Nephron progenitor cell (in vitro differentiated cells): Measurements from ENCODE around the gene DNAJB4.
A peak's percentile ranks its signal among the peaks of the same experiment; 100 is the strongest.
"Not testable (repeated sequence)": the region's sequence is repeated elsewhere in the genome, so short reads cannot be mapped to it uniquely, and the experiment has no call there.

Experiments
- DNase-seq: peaks from one replicate; pipeline ENCODE4 v3.0.0; 2021
- H3K27ac Mint-ChIP-seq: 2 replicates; pipeline ENCODE4 v1.8.0; 2021; ENCODE audit warnings: mild to moderate bottlenecking, moderate library complexity, mixed read lengths
- H3K27me3 Mint-ChIP-seq: 2 replicates; pipeline ENCODE4 v1.8.0; 2021; ENCODE audit warnings: mild to moderate bottlenecking, low read depth, mixed read lengths; ENCODE audit not compliant: poor library complexity
- H3K36me3 Mint-ChIP-seq: 2 replicates; pipeline ENCODE4 v1.8.0; 2021; ENCODE audit warnings: low read depth, mixed read lengths
- H3K4me1 Mint-ChIP-seq: 2 replicates; pipeline ENCODE4 v1.8.0; 2021; ENCODE audit warnings: mixed read lengths
- H3K4me3 Mint-ChIP-seq: 2 replicates; pipeline ENCODE4 v1.8.0; 2021; ENCODE audit warnings: mild to moderate bottlenecking, moderate library complexity, mixed read lengths
- H3K9me3 Mint-ChIP-seq: 2 replicates; pipeline ENCODE4 v1.8.0; 2021; ENCODE audit warnings: mild to moderate bottlenecking, moderate library complexity, mixed read lengths
- TF ChIP-seq, protein P1 (sequence below): fragments of 200-600 bp; sonication (generic); IDR thresholded peaks from 2 replicates; pipeline ENCODE4 v1.5.0; 2021; ENCODE audit warnings: antibody characterized with exemption

The DNAJB4 gene

DNA sequence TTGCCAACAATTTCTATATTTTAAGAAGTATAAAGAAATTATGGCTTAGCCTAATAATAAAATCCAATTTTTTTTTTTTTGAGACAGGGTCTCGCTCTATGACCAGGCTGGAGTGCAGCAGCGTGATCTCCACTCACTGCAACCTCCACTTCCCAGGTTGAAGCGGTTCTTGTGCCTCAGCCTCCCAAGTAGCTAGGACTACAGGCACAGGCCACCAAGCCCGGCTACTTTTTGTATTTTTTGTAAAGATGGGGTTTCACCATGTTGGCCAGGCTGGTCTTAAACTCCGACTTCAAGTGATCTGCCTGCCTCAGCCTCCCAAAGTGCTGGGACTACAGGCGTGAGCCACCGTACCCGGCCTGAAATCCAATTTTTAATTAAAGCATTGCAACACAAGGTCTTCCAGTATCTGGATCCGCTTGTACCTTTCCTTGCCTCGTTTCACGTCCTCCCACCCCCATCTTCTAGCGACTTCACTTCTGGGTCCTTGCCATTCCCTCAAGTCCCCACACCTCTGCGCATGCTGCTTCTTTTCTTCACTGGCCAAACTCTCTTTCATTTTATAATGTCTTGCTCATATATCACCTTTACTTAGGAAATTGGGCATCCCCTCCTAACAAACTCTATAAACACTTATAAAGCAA is 28.2 kb upstream of the DNAJB4 start:
- Mint-ChIP-seq H3K9me3 (peaks cover 21% of the 10 kb centered on the region), H3K27ac (peak overlapping the region; percentile 80), H3K36me3 (peaks cover 60% of the 10 kb centered on the region), H3K4me3 (peak overlapping the region; percentile 78), H3K4me1 (peaks cover 43% of the 10 kb centered on the region), H3K27me3 (peaks cover 2% of the 10 kb centered on the region)
- DNase-seq = no peak
- TF ChIP-seq, protein P1, sequence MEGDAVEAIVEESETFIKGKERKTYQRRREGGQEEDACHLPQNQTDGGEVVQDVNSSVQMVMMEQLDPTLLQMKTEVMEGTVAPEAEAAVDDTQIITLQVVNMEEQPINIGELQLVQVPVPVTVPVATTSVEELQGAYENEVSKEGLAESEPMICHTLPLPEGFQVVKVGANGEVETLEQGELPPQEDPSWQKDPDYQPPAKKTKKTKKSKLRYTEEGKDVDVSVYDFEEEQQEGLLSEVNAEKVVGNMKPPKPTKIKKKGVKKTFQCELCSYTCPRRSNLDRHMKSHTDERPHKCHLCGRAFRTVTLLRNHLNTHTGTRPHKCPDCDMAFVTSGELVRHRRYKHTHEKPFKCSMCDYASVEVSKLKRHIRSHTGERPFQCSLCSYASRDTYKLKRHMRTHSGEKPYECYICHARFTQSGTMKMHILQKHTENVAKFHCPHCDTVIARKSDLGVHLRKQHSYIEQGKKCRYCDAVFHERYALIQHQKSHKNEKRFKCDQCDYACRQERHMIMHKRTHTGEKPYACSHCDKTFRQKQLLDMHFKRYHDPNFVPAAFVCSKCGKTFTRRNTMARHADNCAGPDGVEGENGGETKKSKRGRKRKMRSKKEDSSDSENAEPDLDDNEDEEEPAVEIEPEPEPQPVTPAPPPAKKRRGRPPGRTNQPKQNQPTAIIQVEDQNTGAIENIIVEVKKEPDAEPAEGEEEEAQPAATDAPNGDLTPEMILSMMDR = no peak

DNA sequence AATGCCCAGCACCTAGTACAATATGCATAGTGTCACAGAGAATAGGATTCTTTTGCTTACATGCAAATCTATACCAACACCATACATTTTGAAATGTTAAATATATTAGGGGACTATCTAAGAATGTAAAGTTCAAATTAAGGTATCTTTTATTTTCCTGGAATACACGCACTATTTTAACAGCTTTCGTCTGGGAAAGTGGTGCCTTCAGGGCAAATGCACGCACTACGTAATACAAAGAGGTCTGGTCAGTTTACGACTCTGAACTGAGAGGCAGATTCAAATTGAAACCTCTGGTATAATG is 26.8 kb upstream of the DNAJB4 start:
- Mint-ChIP-seq H3K4me3 (no peak overlapping the region), H3K9me3 (peaks cover 17% of the 10 kb centered on the region), H3K27me3 (peaks cover 2% of the 10 kb centered on the region), H3K36me3 (peaks cover 50% of the 10 kb centered on the region), H3K27ac (no peak overlapping the region), H3K4me1 (peaks cover 45% of the 10 kb centered on the region)
- TF ChIP-seq, protein P1 = no peak
- no peak for DNase-seq

DNA sequence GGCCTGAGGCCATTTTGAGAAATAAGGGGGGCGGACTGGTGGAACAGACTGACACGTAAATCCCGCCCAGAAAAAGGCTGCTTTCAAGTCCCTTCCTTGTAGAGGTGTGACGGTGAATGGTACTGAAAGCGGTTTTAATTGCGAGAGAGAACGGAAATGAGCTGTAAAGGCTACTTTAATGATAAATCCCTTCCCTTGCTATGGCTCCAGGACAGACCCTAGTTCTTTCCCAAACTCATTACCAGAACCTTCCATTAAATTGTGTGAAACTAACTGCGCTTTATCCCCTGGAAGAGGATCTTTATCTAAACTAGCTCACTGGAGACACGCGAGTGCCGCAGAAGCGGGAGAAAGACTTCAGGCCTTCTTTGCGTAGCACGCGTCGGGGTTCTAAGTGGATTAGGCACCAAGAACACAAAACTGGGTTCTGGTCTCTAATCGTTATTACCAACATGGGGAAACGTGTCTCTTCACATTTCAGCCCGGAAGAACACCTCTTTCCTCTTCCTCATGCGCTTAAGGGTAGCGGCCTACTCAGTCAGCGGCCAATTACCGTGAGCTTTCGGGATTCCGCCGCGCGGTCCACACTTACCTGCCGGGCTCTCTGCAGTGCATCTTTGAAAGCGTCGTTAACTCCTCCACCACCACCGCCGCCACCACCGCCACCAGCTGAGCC is 26.3 kb upstream of the DNAJB4 start:
- Mint-ChIP-seq H3K27me3 (peaks cover 2% of the 10 kb centered on the region), H3K36me3 (peaks cover 47% of the 10 kb centered on the region), H3K9me3 (peaks cover 17% of the 10 kb centered on the region), H3K4me1 (peaks cover 48% of the 10 kb centered on the region), H3K27ac (no peak overlapping the region), H3K4me3 (no peak overlapping the region)
- TF ChIP-seq, protein P1 = no peak
- peak; percentile 51 for DNase-seq

DNA sequence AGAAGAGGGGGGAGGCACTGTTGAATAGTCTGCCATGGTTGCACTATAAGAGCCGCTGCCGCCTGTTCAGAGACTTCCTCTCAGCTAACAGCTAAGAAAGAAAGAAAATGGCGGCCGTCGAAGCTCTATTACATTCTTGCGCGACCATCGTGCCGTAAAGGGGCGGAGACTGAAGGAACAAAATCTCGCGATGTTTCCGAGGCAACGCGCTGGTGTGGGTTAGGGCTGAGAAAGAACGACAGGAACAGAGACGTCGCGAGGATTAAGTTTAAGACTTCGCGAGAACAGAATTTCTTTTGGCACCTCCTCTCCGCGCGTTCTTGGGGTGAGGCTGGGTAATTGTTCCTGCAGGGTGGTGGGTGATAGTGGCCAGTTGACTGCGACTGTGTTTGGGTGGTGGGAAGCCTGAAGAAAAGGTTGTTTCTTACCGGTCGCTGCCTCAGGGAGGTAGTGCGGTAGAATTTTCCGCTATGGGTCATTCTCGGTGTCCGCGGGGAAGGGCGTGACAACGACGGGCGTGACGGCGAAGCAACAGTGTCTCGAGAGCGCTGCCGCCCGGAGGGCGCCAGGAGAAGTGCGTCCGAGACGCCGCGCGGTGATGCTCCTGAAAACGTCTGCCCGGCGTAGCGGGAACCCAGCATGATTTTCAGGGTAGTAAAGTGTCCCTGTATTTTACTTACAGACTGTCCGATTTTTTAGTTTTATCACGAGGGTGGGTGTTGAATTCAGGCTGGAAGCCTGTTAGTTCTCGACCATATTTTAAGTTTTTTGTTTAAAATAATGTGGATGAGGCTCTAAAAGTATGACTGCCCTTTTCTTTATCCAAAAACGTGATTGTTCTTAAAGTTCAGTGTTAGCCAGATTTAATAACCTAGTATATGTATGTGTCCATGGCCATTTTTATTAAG is 25.5 kb upstream of the DNAJB4 start, which contains the start of gene FUBP1:
Gene FUBP1 (minus strand): TSS at position 104 of the 908 bp plus-strand sequence. CDS start 68 bp downstream, at position 36.
- H3K4me3 Mint-ChIP-seq = no peak within 1 kb of the TSS
- H3K27me3 Mint-ChIP-seq = peaks cover 2% of the 10 kb centered on the region
- TF ChIP-seq, protein P1 = peak; percentile 57
- peaks cover 17% of the 10 kb centered on the region for H3K9me3 Mint-ChIP-seq
- H3K36me3 Mint-ChIP-seq = peaks cover 45% of the 10 kb centered on the region
- DNase-seq = peak; percentile 92
- peaks cover 53% of the 10 kb centered on the region for H3K4me1 Mint-ChIP-seq
- H3K27ac Mint-ChIP-seq = no peak within 1 kb of the TSS

DNA sequence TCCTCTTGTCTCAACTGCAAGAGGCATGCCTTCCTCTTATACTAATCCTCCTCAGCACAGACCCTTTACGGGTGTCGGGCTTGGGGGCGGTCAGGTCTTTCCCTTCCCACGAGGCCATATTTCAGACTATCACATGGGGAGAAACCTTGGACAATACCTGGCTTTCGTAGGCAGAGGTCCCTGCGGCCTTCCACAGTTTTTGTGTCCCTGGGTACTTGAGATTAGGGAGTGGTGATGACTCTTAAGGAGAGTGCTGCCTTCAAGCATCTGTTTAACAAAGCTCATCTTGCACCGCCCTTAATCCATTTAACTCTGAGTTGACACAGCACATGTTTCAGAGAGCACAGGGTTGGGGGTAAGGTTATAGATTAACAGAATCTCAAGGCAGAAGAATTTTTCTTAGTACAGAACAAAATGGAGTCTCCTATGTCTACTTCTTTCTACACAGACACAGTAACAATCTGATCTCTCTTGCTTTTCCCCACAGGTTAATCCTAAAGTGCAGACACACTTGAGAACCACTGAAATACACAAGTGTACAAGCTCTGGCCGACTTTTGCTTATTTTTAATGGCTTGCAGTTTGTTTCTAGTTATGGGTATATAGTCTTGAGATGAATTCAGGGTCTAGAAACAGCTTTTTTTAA is 21.3 kb upstream of the DNAJB4 start:
- not testable (repeated sequence) for DNase-seq, H3K4me3 Mint-ChIP-seq, H3K9me3 Mint-ChIP-seq, H3K27me3 Mint-ChIP-seq
- Mint-ChIP-seq H3K4me1 (peaks cover 54% of the 10 kb centered on the region), H3K27ac (peak overlapping the region; percentile 83), H3K36me3 (peaks cover 32% of the 10 kb centered on the region)

DNA sequence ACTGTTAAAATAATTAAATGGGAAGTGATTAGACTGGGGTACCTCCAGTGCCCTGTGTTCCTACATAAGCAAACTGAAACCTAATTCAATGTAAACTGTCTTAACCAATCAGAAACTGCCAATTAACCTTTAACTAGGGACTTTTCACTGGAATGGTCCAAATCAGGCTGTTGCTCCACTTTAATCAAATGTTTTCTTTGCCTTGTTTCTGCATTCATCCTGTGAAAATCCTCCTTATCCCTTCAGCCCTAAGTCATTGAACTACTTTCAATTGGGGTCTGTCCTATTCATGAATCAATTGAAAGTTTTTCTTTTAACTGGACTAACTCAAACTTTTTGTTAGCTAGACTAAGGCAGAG is 20.8 kb upstream of the DNAJB4 start:
- no peaks in the 10 kb centered on the region for H3K27me3 Mint-ChIP-seq
- H3K9me3 Mint-ChIP-seq = no peaks in the 10 kb centered on the region
- H3K4me3 Mint-ChIP-seq = no peak overlapping the region
- DNase-seq = no peak
- peaks cover 55% of the 10 kb centered on the region for H3K4me1 Mint-ChIP-seq
- peaks cover 37% of the 10 kb centered on the region for H3K36me3 Mint-ChIP-seq
- no peak overlapping the region for H3K27ac Mint-ChIP-seq
- TF ChIP-seq, protein P1 = no peak
